ENCODE data around the gene ZCCHC2.

ZCCHC2 gene

GRCh38 chr18:62522504-62523254, at the start of gene ZCCHC2:
Gene ZCCHC2, plus strand, starts transcription at chr18:62523025. Its CDS starts 400 bp downstream, at chr18:62523425.
- peak; percentile 92 for DNase-seq (ENCODE audit: low spot score)

GRCh38 chr18:62479574-62479973, 43.3 kb upstream of the ZCCHC2 start:
- no peak for DNase-seq (ENCODE audit: low spot score)
- no peak for FAIRE-seq

More at GRCh38 chr18:62522504-62523254, at the start of gene ZCCHC2:
- FAIRE-seq, result peak; percentile 35

- FAIRE-seq, result no peak
- DNase-seq (ENCODE audit: low spot score), result no peak
Measured at GRCh38 chr18:62480927-62481326, 41.9 kb upstream of the ZCCHC2 start.

- FAIRE-seq (no peak), DNase-seq (ENCODE audit: low spot score) (no peak)
Measured at GRCh38 chr18:62484941-62485340, 37.9 kb upstream of the ZCCHC2 start.

GRCh38 chr18:62485684-62486083, 37.1 kb upstream of the ZCCHC2 start:
- DNase-seq (ENCODE audit: low spot score), result peak; percentile 81
- no peak for FAIRE-seq

- FAIRE-seq, result no peak
- DNase-seq (ENCODE audit: low spot score), result peak; percentile 60
Measured at GRCh38 chr18:62486290-62486964, 36.4 kb upstream of the ZCCHC2 start.

- no peak for DNase-seq (ENCODE audit: low spot score)
- no peak for FAIRE-seq
Measured at GRCh38 chr18:62487161-62487560, 35.7 kb upstream of the ZCCHC2 start.

GRCh38 chr18:62490967-62491695, 31.7 kb upstream of the ZCCHC2 start:
- FAIRE-seq, result no peak

GRCh38 chr18:62493033-62493862, 29.6 kb upstream of the ZCCHC2 start:
- DNase-seq (ENCODE audit: low spot score), result no peak

More at GRCh38 chr18:62490967-62491695, 31.7 kb upstream of the ZCCHC2 start:
- no peak for DNase-seq (ENCODE audit: low spot score)

GRCh38 chr18:62494764-62495163, 28.1 kb upstream of the ZCCHC2 start:
- no peak for DNase-seq (ENCODE audit: low spot score)
- no peak for FAIRE-seq

More at GRCh38 chr18:62493033-62493862, 29.6 kb upstream of the ZCCHC2 start:
- no peak for FAIRE-seq

- DNase-seq (ENCODE audit: low spot score) (no peak), FAIRE-seq (no peak)
Measured at GRCh38 chr18:62496262-62496661, 26.6 kb upstream of the ZCCHC2 start.

- DNase-seq (ENCODE audit: low spot score) (no peak), FAIRE-seq (no peak)
Measured at GRCh38 chr18:62497190-62497772, 25.5 kb upstream of the ZCCHC2 start.

GRCh38 chr18:62498616-62499262, 24.1 kb upstream of the ZCCHC2 start:
- no peak for FAIRE-seq

GRCh38 chr18:62499263-62499650, 23.6 kb upstream of the ZCCHC2 start:
- DNase-seq (ENCODE audit: low spot score) (no peak), FAIRE-seq (no peak)

More at GRCh38 chr18:62498616-62499262, 24.1 kb upstream of the ZCCHC2 start:
- no peak for DNase-seq (ENCODE audit: low spot score)

GRCh38 chr18:62500174-62500573, 22.7 kb upstream of the ZCCHC2 start:
- DNase-seq (ENCODE audit: low spot score) (no peak), FAIRE-seq (no peak)

GRCh38 chr18:62500966-62501591, 21.7 kb upstream of the ZCCHC2 start:
- DNase-seq (ENCODE audit: low spot score) (no peak), FAIRE-seq (no peak)

GRCh38 chr18:62505669-62506494, 16.9 kb upstream of the ZCCHC2 start:
- DNase-seq (ENCODE audit: low spot score) (no peak), FAIRE-seq (no peak)

- no peak for DNase-seq (ENCODE audit: low spot score)
- FAIRE-seq, result no peak
Measured at GRCh38 chr18:62506495-62507143, 16.2 kb upstream of the ZCCHC2 start.
